Dendritic cell treated with granulocyte-macrophage colony-stimulating factor and Interleukin-4, amounts not matched to agents 40 ng/mL and 50 ng/mL, for 4 days (primary cell): ENCODE measurements around the gene RHEB.

Experiments
- H3K27ac Mint-ChIP-seq: one replicate; pipeline ENCODE4 v1.8.0; 2022; ENCODE audit warnings: mild to moderate bottlenecking, mixed read lengths
- H3K27me3 Mint-ChIP-seq: one replicate; pipeline ENCODE4 v1.8.0; 2022; ENCODE audit warnings: mild to moderate bottlenecking, mixed read lengths
- H3K36me3 Mint-ChIP-seq: one replicate; pipeline ENCODE4 v1.8.0; 2022; ENCODE audit warnings: low read depth, mixed read lengths
- H3K4me1 Mint-ChIP-seq: one replicate; pipeline ENCODE4 v1.8.0; 2022; ENCODE audit warnings: low read depth, mixed read lengths
- H3K4me3 Mint-ChIP-seq: one replicate; pipeline ENCODE4 v1.8.0; 2022; ENCODE audit warnings: mild to moderate bottlenecking, moderate library complexity, mixed read lengths
- H3K9me3 Mint-ChIP-seq: one replicate; pipeline ENCODE4 v1.8.0; 2022; ENCODE audit warnings: mixed read lengths
- intact Hi-C: fragments of 100-400 bp; cut with micrococcal nuclease; formaldehyde crosslinking; loops from one replicate; pipeline ENCODE4 v1.15.0; 2022

RHEB gene

GRCh38 chr7:151484971-151485707 is 34.6 kb downstream of the RHEB start:
- Mint-ChIP-seq H3K9me3 (no peaks in the 10 kb centered on the region), H3K27me3 (no peaks in the 10 kb centered on the region), H3K36me3 (peaks cover 84% of the 10 kb centered on the region), H3K4me3 (no peak overlapping the region), H3K4me1 (peaks cover 31% of the 10 kb centered on the region), H3K27ac (peak overlapping the region; percentile 65)
- intact Hi-C loops: loop anchor here (1.0 kb wide), 1 partner anchor 32 kb away; no protein-coding TSS in a partner anchor

GRCh38 chr7:151483711-151483983 is 36.0 kb downstream of the RHEB start:
- H3K27me3 Mint-ChIP-seq: no peaks in the 10 kb centered on the region

GRCh38 chr7:151482883-151483710 is 36.6 kb downstream of the RHEB start:
- H3K4me1 Mint-ChIP-seq: peaks cover 30% of the 10 kb centered on the region
- intact Hi-C loops: no loop called here
- H3K36me3 Mint-ChIP-seq: peaks cover 83% of the 10 kb centered on the region
- no peaks in the 10 kb centered on the region for H3K9me3 Mint-ChIP-seq
- no peak overlapping the region for H3K27ac Mint-ChIP-seq
- no peaks in the 10 kb centered on the region for H3K27me3 Mint-ChIP-seq
- no peak overlapping the region for H3K4me3 Mint-ChIP-seq

More at GRCh38 chr7:151483711-151483983, 36.0 kb downstream of the RHEB start:
- H3K27ac Mint-ChIP-seq: no peak overlapping the region
- no peak overlapping the region for H3K4me3 Mint-ChIP-seq
- intact Hi-C loops: no loop called here
- H3K36me3 Mint-ChIP-seq: peaks cover 83% of the 10 kb centered on the region
- H3K4me1 Mint-ChIP-seq: peaks cover 31% of the 10 kb centered on the region
- no peaks in the 10 kb centered on the region for H3K9me3 Mint-ChIP-seq

- H3K4me1 Mint-ChIP-seq: peaks cover 27% of the 10 kb centered on the region
- no peaks in the 10 kb centered on the region for H3K9me3 Mint-ChIP-seq
- H3K36me3 Mint-ChIP-seq: peaks cover 85% of the 10 kb centered on the region
- no peak overlapping the region for H3K4me3 Mint-ChIP-seq
- H3K27me3 Mint-ChIP-seq: no peaks in the 10 kb centered on the region
- intact Hi-C loops: no loop called here
- no peak overlapping the region for H3K27ac Mint-ChIP-seq
Measured at GRCh38 chr7:151481650-151482505, 37.8 kb downstream of the RHEB start.

- H3K4me3 Mint-ChIP-seq: no peak overlapping the region
Measured at GRCh38 chr7:151477867-151478266, 41.8 kb downstream of the RHEB start.

GRCh38 chr7:151472644-151473380 is 46.9 kb downstream of the RHEB start:
- Mint-ChIP-seq H3K9me3 (no peaks in the 10 kb centered on the region), H3K27ac (no peak overlapping the region), H3K36me3 (peaks cover 87% of the 10 kb centered on the region), H3K4me3 (no peak overlapping the region), H3K4me1 (peaks cover 6% of the 10 kb centered on the region), H3K27me3 (no peaks in the 10 kb centered on the region)
- intact Hi-C loops: no loop called here

More at GRCh38 chr7:151477867-151478266, 41.8 kb downstream of the RHEB start:
- H3K27ac Mint-ChIP-seq: no peak overlapping the region
- H3K36me3 Mint-ChIP-seq: peaks cover 74% of the 10 kb centered on the region
- H3K9me3 Mint-ChIP-seq: no peaks in the 10 kb centered on the region
- intact Hi-C loops: no loop called here
- peaks cover 5% of the 10 kb centered on the region for H3K4me1 Mint-ChIP-seq
- no peaks in the 10 kb centered on the region for H3K27me3 Mint-ChIP-seq

DNA sequence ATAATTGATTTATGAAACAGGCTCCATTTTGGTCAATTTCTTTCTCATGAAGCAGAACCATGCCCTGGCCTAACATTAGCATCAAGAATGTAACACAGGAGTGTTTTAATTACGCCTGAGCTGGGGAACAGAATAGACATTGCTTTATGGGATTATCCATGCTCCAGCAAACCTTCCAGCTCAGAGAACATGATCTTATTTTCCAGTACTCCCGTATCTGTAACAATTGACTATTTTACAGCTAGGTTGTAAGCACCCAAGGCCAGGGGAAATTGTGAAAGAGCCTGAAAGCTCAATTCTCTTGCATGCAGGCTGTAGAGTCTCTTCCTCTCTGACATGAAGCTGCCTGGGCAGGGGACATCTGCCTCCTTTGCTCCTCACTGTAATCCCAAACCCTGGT is 49.0 kb downstream of the RHEB start:
- Mint-ChIP-seq H3K27me3 (no peaks in the 10 kb centered on the region), H3K36me3 (peaks cover 86% of the 10 kb centered on the region), H3K9me3 (no peaks in the 10 kb centered on the region), H3K27ac (no peak overlapping the region), H3K4me3 (no peak overlapping the region), H3K4me1 (peaks cover 6% of the 10 kb centered on the region)
- intact Hi-C loops: no loop called here

GRCh38 chr7:151469281-151469680 is 50.4 kb downstream of the RHEB start:
- peaks cover 6% of the 10 kb centered on the region for H3K4me1 Mint-ChIP-seq
- peaks cover 2% of the 10 kb centered on the region for H3K9me3 Mint-ChIP-seq
- no peaks in the 10 kb centered on the region for H3K27me3 Mint-ChIP-seq
- H3K36me3 Mint-ChIP-seq: peaks cover 99% of the 10 kb centered on the region
- intact Hi-C loops: no loop called here
- H3K4me3 Mint-ChIP-seq: no peak overlapping the region
- peak overlapping the region; percentile 1 for H3K27ac Mint-ChIP-seq

- Mint-ChIP-seq H3K9me3 (peaks cover 11% of the 10 kb centered on the region), H3K4me3 (no peak overlapping the region), H3K27ac (no peak overlapping the region), H3K36me3 (peaks cover 96% of the 10 kb centered on the region), H3K4me1 (peaks cover 11% of the 10 kb centered on the region), H3K27me3 (no peaks in the 10 kb centered on the region)
- intact Hi-C loops: no loop called here
Measured at GRCh38 chr7:151468217-151469018, 51.3 kb downstream of the RHEB start.

DNA sequence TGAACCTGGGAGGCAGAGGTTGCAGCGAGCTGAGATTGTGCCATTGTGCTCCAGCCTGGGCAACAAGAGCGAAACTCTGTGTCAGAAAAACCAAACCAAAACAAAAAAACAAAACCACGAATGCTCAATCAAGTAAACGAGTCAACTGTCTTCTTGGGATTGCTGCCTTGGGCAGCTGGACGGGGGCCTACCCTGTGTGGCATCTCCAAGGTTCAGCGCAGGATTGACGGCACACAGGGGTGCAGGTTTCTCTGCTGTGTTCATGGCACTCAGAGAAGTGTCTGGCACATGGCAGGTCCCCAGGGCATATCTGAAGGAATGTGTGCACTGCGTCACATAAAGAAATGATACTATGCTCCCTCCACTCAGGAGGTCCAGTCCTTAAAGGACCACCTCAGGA is 54.5 kb downstream of the RHEB start:
- H3K36me3 Mint-ChIP-seq: peaks cover 63% of the 10 kb centered on the region
- H3K27me3 Mint-ChIP-seq: peaks cover 13% of the 10 kb centered on the region
- intact Hi-C loops: no loop called here
- H3K27ac Mint-ChIP-seq: no peak overlapping the region
- peaks cover 23% of the 10 kb centered on the region for H3K9me3 Mint-ChIP-seq
- H3K4me3 Mint-ChIP-seq: no peak overlapping the region
- H3K4me1 Mint-ChIP-seq: peaks cover 11% of the 10 kb centered on the region

DNA sequence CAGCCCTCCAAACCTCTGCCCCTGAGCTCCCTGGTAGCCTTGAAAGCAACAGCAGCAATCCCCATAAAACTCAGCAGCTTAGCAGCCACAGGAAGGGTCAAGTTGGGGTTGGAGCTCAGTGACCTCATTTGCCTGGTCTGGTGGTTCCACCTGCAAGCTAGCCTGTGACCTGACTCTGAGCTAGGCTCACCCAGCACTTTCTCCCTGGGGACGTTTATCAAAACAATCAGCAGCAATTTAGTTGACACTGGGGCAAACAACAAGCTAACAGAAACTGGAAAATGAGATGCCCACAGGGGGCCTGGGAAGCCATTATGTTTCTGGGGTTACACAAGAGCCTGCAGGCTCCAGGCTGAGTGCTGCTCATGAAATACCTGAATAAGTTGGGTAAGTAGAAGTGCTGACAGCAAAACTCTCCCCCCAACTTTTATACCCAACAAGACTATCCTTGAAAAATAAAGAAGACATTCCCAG is 57.4 kb downstream of the RHEB start:
- Mint-ChIP-seq H3K36me3 (peaks cover 35% of the 10 kb centered on the region), H3K9me3 (peaks cover 23% of the 10 kb centered on the region), H3K27me3 (peaks cover 29% of the 10 kb centered on the region), H3K4me1 (peaks cover 15% of the 10 kb centered on the region), H3K4me3 (no peak overlapping the region), H3K27ac (no peak overlapping the region)
- intact Hi-C loops: no loop called here

- Mint-ChIP-seq H3K4me1 (peaks cover 19% of the 10 kb centered on the region), H3K9me3 (peaks cover 23% of the 10 kb centered on the region), H3K4me3 (no peak overlapping the region), H3K36me3 (peaks cover 30% of the 10 kb centered on the region), H3K27ac (no peak overlapping the region), H3K27me3 (peaks cover 29% of the 10 kb centered on the region)
- intact Hi-C loops: no loop called here
Measured at GRCh38 chr7:151461942-151462230, 57.8 kb downstream of the RHEB start.
